Keratinocyte (primary cell): ENCODE results near the gene PLXDC2. TPM values are rescaled to one million over a fixed set of nuclear protein-coding genes. Genes with fewer than 3 reads are reported as not detected.

Source experiments
- DNase-seq: peaks from one replicate; pipeline ENCODE4 v3.0.0-alpha.2; 2011; ENCODE audit warnings: low read depth, missing footprints, low spot score
- FAIRE-seq: peaks from 2 replicates; lab custom pipeline; 2011; peaks lifted over from hg19 to GRCh38; lab: Jason Lieb, UNC
- H2AFZ ChIP-seq: 2 replicates; pipeline ENCODE4 v1.6.0; 2012; ENCODE audit warnings: low read length, control low read depth, inconsistent platforms; ENCODE audit not compliant: control insufficient read depth
- H3K27ac ChIP-seq: 2 replicates; pipeline ENCODE4 v1.5.1; 2011; ENCODE audit warnings: low read length; ENCODE audit not compliant: control insufficient read depth, insufficient read depth
- H3K27me3 ChIP-seq: 3 replicates; pipeline ENCODE4 v1.6.0; 2011; ENCODE audit warnings: low read length; ENCODE audit not compliant: control insufficient read depth, insufficient read depth; ENCODE audit errors: extremely low read depth
- H3K36me3 ChIP-seq, 2 experiments: 2 replicates in 1 of 2; 3 replicates in 1 of 2; pipeline ENCODE4 v1.5.1; 2011; ENCODE audit warnings: low read length in 2 of 2, mild to moderate bottlenecking in 1 of 2; ENCODE audit not compliant: control insufficient read depth in 2 of 2, insufficient read depth in 2 of 2; ENCODE audit errors: extremely low read depth in 1 of 2
- H3K4me1 ChIP-seq: 3 replicates; pipeline ENCODE4 v1.5.1; 2011; ENCODE audit warnings: low read length; ENCODE audit not compliant: control insufficient read depth, insufficient read depth; ENCODE audit errors: extremely low read depth
- H3K4me2 ChIP-seq: 3 replicates; pipeline ENCODE4 v1.6.0; 2011; ENCODE audit warnings: low read depth, low read length; ENCODE audit not compliant: control insufficient read depth, insufficient read depth; ENCODE audit errors: extremely low read depth
- H3K4me3 ChIP-seq, 3 experiments: fragments of 200-600 bp in 1 of 3; sonication (generic) in 1 of 3; 2 replicates in 2 of 3; 3 replicates in 1 of 3; pipeline ENCODE4 v1.5.1; 2011 to 2016; ENCODE audit warnings: low read length in 3 of 3, mild to moderate bottlenecking in 3 of 3, control low read depth in 2 of 3, inconsistent platforms in 1 of 3, low read depth in 1 of 3, mixed read lengths in 1 of 3, mixed run types in 1 of 3, moderate library complexity in 1 of 3; ENCODE audit not compliant: control insufficient read depth in 2 of 3, insufficient read depth in 2 of 3; ENCODE audit errors: extremely low read depth in 1 of 3
- H3K79me2 ChIP-seq: 2 replicates; pipeline ENCODE4 v1.6.0; 2012; ENCODE audit warnings: low read length; ENCODE audit not compliant: control insufficient read depth, insufficient read depth
- H3K9ac ChIP-seq: 3 replicates; pipeline ENCODE4 v1.6.0; 2011; ENCODE audit warnings: low read length; ENCODE audit not compliant: control insufficient read depth, insufficient read depth; ENCODE audit errors: extremely low read depth
- H3K9me1 ChIP-seq: 3 replicates; pipeline ENCODE4 v1.6.0; 2011; ENCODE audit warnings: low read length; ENCODE audit not compliant: control insufficient read depth, insufficient read depth; ENCODE audit errors: extremely low read depth
- H3K9me3 ChIP-seq: 2 replicates; pipeline ENCODE4 v1.5.1; 2012; ENCODE audit warnings: low read depth, low read length; ENCODE audit not compliant: control insufficient read depth
- H4K20me1 ChIP-seq: 3 replicates; pipeline ENCODE4 v1.6.0; 2011; ENCODE audit warnings: low read length; ENCODE audit not compliant: control insufficient read depth, insufficient read depth; ENCODE audit errors: extremely low read depth
- CTCF ChIP-seq, 3 experiments: IDR thresholded peaks in 1 of 3; conservative IDR thresholded peaks in 1 of 3; optimal IDR thresholded peaks in 1 of 3; 2 replicates in 2 of 3; 3 replicates in 1 of 3; pipeline versions ENCODE3 to v1.5.1; 2011; ENCODE audit warnings: low read length in 3 of 3, mild to moderate bottlenecking in 3 of 3, moderate library complexity in 2 of 3, control low read depth in 1 of 3, inconsistent platforms in 1 of 3; ENCODE audit not compliant: insufficient read depth in 2 of 3; ENCODE audit errors: extremely low read depth in 1 of 3
- EZH2 ChIP-seq: IDR thresholded peaks from one replicate; pipeline ENCODE4 v1.6.1; 2012; ENCODE audit warnings: inconsistent platforms, mild to moderate bottlenecking, low read length, moderate library complexity
- dilution Hi-C: fragments of 300-500 bp; cut with MboI; formaldehyde crosslinking; loops from one replicate; pipeline ENCODE4 v1.7.0; 2020; ENCODE audit warnings: low sequenced_read_pairs; ENCODE audit not compliant: extremely low pct_ligation_motif_present
- polyA plus RNA-seq, 5 experiments: library from polyadenylated mRNA; depleted of rRNA in 3 of 5; stranded (reverse) in 3 of 5; stranded (forward) in 1 of 5; unstranded in 1 of 5; fragments of >200 nt; gene quantifications; 1 replicate in 1 of 5; 2 replicates in 3 of 5; 3 replicates in 1 of 5; pipeline versions ENCODE4 v1.2.1 to v1.2.3, GENCODE V29; 2011 to 2012; ENCODE audit warnings: missing spikeins in 2 of 5, low read depth in 1 of 5, low replicate concordance in 1 of 5

PLXDC2 gene
- polyA plus RNA-seq, 1 donor (not counting 4 experiments of a cell fraction or from before 2014, with no cell fraction given): 12.9 TPM

GRCh38 chr10:20075713-20076112 lies 259.5 kb downstream of the PLXDC2 start:
- no peak for TF ChIP-seq CTCF (optimal IDR thresholded peaks at IDR 0.05 in 1 of 3, IDR thresholded peaks at IDR 0.05 in 1 of 3, conservative IDR thresholded peaks at IDR 0.05 in 1 of 3; ENCODE audit: extremely low read depth in 1 of 3, insufficient read depth in 2 of 3, low read length in 3 of 3)
- TF ChIP-seq EZH2: no peak
- Histone ChIP-seq H3K27ac (no peak overlapping the region), H3K9me1 (no peaks in the 10 kb centered on the region), H3K79me2 (no peaks in the 10 kb centered on the region), H3K36me3 (no peaks in the 10 kb centered on the region), H3K4me2 (no peak overlapping the region), H3K9ac (no peak overlapping the region), H3K9me3 (no peaks in the 10 kb centered on the region), H2AFZ (no peak overlapping the region), H3K4me3 (no peak overlapping the region), H3K4me1 (no peaks in the 10 kb centered on the region), H3K27me3 (no peaks in the 10 kb centered on the region), H4K20me1 (no peaks in the 10 kb centered on the region)
- dilution Hi-C loops: no loop called here
- DNase-seq (no peak), FAIRE-seq (no peak)

- Histone ChIP-seq H3K9me3 (no peaks in the 10 kb centered on the region), H3K27me3 (no peaks in the 10 kb centered on the region), H3K9me1 (no peaks in the 10 kb centered on the region), H3K79me2 (no peaks in the 10 kb centered on the region), H3K27ac (no peak overlapping the region), H3K9ac (no peak overlapping the region), H3K4me3 (no peak overlapping the region), H4K20me1 (no peaks in the 10 kb centered on the region), H2AFZ (no peak overlapping the region), H3K4me2 (no peak overlapping the region), H3K4me1 (peaks cover 7% of the 10 kb centered on the region), H3K36me3 (no peaks in the 10 kb centered on the region)
- TF ChIP-seq EZH2: no peak
- TF ChIP-seq CTCF (optimal IDR thresholded peaks at IDR 0.05 in 1 of 3, IDR thresholded peaks at IDR 0.05 in 1 of 3, conservative IDR thresholded peaks at IDR 0.05 in 1 of 3; ENCODE audit: extremely low read depth in 1 of 3, insufficient read depth in 2 of 3, low read length in 3 of 3): no peak
- no peak for FAIRE-seq
- no peak for DNase-seq
- dilution Hi-C loops: no loop called here
These were observed 268.2 kb downstream of the PLXDC2 start for GRCh38 chr10:20084451-20084850.
